Caco-2 (cell line): ENCODE results near the gene BLOC1S1. TPM values are rescaled to one million over a fixed set of nuclear protein-coding genes. Genes with fewer than 3 reads are reported as not detected.

ENCODE experiments used
- BruUV-seq: library from RNA; stranded (reverse); fragments of 400-500 nt; replicated peaks from 2 replicates; lab custom pipeline; 2021; lab: Mats Ljungman, UMichigan
- CTCF ChIA-PET: fragments of 300-600 bp; sonication (Branson Sonifier 250); formaldehyde crosslinking; loops from one replicate; lab custom pipeline; 2022; ENCODE audit warnings: antibody characterized with exemption; lab: Charles Lee
- POLR2A ChIA-PET: fragments of 300-600 bp; sonication (Branson Sonifier 250); formaldehyde crosslinking; loops from one replicate; lab custom pipeline; 2022; ENCODE audit warnings: antibody characterized with exemption; lab: Charles Lee
- DNase-seq, 2 experiments: peaks; one replicate each; pipeline versions ENCODE4 v3.0.0 to v3.0.0-alpha.2; 2020 to 2022
- H3K27me3 ChIP-seq: replicated peaks from 2 replicates; pipeline ENCODE4 v1.6.0; 2011; ENCODE audit warnings: low read length; ENCODE audit not compliant: control insufficient read depth, insufficient read depth
- H3K36me3 ChIP-seq: 2 replicates; pipeline ENCODE4 v1.5.1; 2011; ENCODE audit warnings: low read length; ENCODE audit not compliant: control insufficient read depth, insufficient read depth
- H3K4me1 ChIP-seq: fragments of 250-450 bp; sonication (Bioruptor Pico); 2 replicates; pipeline ENCODE4 v1.5.1; 2020; ENCODE audit warnings: mild to moderate bottlenecking
- H3K4me3 ChIP-seq: 2 replicates; pipeline ENCODE4 v1.5.1; 2011; ENCODE audit warnings: low read depth, mild to moderate bottlenecking, control low read depth, low read length
- H3K9me3 ChIP-seq: fragments of 250-450 bp; sonication (Bioruptor Pico); 2 replicates; pipeline ENCODE4 v1.5.1; 2020; ENCODE audit warnings: mild to moderate bottlenecking, moderate library complexity
- H3K27ac Mint-ChIP-seq: one replicate; pipeline ENCODE4 v1.8.0; 2022; ENCODE audit warnings: mixed read lengths; ENCODE audit not compliant: unreplicated experiment
- H3K27me3 Mint-ChIP-seq: one replicate; pipeline ENCODE4 v1.8.0; 2022; ENCODE audit warnings: mixed read lengths; ENCODE audit not compliant: insufficient read depth, unreplicated experiment
- H3K36me3 Mint-ChIP-seq: one replicate; pipeline ENCODE4 v1.8.0; 2022; ENCODE audit warnings: mild to moderate bottlenecking, mixed read lengths; ENCODE audit not compliant: insufficient read depth, unreplicated experiment
- H3K4me1 Mint-ChIP-seq: one replicate; pipeline ENCODE4 v1.8.0; 2022; ENCODE audit warnings: low read depth, mixed read lengths; ENCODE audit not compliant: unreplicated experiment
- H3K4me3 Mint-ChIP-seq: one replicate; pipeline ENCODE4 v1.8.0; 2022; ENCODE audit warnings: mild to moderate bottlenecking, moderate library complexity, mixed read lengths; ENCODE audit not compliant: unreplicated experiment
- H3K9me3 Mint-ChIP-seq: one replicate; pipeline ENCODE4 v1.8.0; 2022; ENCODE audit warnings: mixed read lengths; ENCODE audit not compliant: unreplicated experiment
- intact Hi-C: fragments of 100-400 bp; cut with micrococcal nuclease; formaldehyde crosslinking; loops from one replicate; pipeline ENCODE4 v1.10.0; 2022; ENCODE audit not compliant: unreplicated experiment
- total RNA-seq: library from RNA; stranded (reverse); gene quantifications from 2 replicates; pipeline ENCODE4 v1.2.3, GENCODE V29; 2022
- TF ChIP-seq, protein P1 (sequence below), 2 experiments: fragments of 200-600 bp in 1 of 2; IDR thresholded peaks; 1 replicate in 1 of 2; 2 replicates in 1 of 2; pipeline versions ENCODE4 v1.5.1 to v1.8.0; 2011 to 2022; ENCODE audit warnings: antibody characterized with exemption in 1 of 2, control low read depth in 1 of 2, inconsistent platforms in 1 of 2, low read depth in 1 of 2, low read length in 1 of 2, mild to moderate bottlenecking in 1 of 2, moderate library complexity in 1 of 2; ENCODE audit not compliant: insufficient read depth in 1 of 2, severe bottlenecking in 1 of 2, unreplicated experiment in 1 of 2

The BLOC1S1 gene
- total RNA-seq, 1 experiment from 2014 or later, result 73.7 TPM

GRCh38 chr12:55699471-55700055 lies 16.3 kb upstream of the BLOC1S1 start:
- no peaks in the 10 kb centered on the region for H3K27me3 ChIP-seq
- H3K9me3 ChIP-seq, result no peaks in the 10 kb centered on the region
- Mint-ChIP-seq H3K36me3 (no peaks in the 10 kb centered on the region), H3K27ac (no peak overlapping the region), H3K4me3 (peak overlapping the region; percentile 9), H3K27me3 (no peaks in the 10 kb centered on the region), H3K4me1 (peaks cover 16% of the 10 kb centered on the region), H3K9me3 (no peaks in the 10 kb centered on the region)
- TF ChIP-seq, protein P1, sequence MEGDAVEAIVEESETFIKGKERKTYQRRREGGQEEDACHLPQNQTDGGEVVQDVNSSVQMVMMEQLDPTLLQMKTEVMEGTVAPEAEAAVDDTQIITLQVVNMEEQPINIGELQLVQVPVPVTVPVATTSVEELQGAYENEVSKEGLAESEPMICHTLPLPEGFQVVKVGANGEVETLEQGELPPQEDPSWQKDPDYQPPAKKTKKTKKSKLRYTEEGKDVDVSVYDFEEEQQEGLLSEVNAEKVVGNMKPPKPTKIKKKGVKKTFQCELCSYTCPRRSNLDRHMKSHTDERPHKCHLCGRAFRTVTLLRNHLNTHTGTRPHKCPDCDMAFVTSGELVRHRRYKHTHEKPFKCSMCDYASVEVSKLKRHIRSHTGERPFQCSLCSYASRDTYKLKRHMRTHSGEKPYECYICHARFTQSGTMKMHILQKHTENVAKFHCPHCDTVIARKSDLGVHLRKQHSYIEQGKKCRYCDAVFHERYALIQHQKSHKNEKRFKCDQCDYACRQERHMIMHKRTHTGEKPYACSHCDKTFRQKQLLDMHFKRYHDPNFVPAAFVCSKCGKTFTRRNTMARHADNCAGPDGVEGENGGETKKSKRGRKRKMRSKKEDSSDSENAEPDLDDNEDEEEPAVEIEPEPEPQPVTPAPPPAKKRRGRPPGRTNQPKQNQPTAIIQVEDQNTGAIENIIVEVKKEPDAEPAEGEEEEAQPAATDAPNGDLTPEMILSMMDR (IDR thresholded peaks at IDR 0.05; ENCODE audit: insufficient read depth in 1 of 2, low read depth in 1 of 2, low read length in 1 of 2, severe bottlenecking in 1 of 2, unreplicated experiment in 1 of 2), result no peak
- intact Hi-C loops, result no loop called here
- POLR2A ChIA-PET, result no interaction called here
- peaks cover 9% of the 10 kb centered on the region for H3K4me1 ChIP-seq
- H3K36me3 ChIP-seq, result no peaks in the 10 kb centered on the region
- BruUV-seq, result no TSS peak
- no peak for DNase-seq
- CTCF ChIA-PET, result interaction anchor here (0.6 to 1.5 kb wide), 2 partner anchors 10 to 18 kb away, joined by 3 to 7 read pairs; a partner anchor contains a TSS
- H3K4me3 ChIP-seq, result no peak overlapping the region

DNA sequence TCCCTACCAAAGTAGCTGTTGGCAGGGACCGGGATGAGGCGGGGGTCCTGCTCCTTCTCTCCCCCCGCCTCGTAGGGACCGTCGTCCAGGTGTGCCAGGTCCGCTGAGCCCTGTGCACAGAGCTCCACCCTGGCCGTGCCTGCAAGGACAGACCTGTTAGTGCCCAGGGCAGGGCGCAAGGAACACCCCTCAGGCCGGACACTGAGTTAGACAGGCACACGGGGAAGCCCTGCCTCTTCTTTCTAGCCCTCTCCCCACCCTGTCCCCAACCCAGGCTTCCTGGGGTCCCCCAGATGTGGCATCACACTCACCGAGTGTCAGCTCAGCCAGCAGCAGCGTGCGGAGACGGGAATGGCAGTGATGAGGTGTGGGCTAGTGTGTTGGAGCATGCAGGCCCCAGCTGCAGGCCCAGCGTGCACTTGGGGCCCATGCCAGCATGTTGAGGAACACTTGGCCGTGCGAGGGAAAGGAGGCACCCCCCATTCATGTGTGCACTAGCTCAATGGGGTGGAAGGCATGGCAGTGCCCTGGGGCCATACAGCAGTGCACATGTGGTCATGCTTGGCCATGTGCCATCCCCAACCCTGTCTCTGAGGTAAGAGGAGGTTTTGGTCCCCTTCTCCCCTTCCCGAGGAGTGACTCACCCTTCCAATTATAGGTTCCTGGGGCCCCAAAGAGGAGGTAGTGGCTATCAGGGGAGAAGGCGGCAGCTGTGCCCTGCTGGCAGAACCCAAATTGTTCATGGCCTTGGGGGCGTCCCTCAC lies 15.4 kb upstream of the BLOC1S1 start:
- BruUV-seq, result no TSS peak
- CTCF ChIA-PET, result no interaction called here
- H3K4me3 Mint-ChIP-seq, result peak overlapping the region; percentile 9
- H3K27me3 Mint-ChIP-seq, result no peaks in the 10 kb centered on the region
- no peak for DNase-seq
- Histone ChIP-seq H3K36me3 (no peaks in the 10 kb centered on the region), H3K9me3 (no peaks in the 10 kb centered on the region), H3K27me3 (no peaks in the 10 kb centered on the region), H3K4me1 (peaks cover 18% of the 10 kb centered on the region), H3K4me3 (no peak overlapping the region)
- no peaks in the 10 kb centered on the region for H3K9me3 Mint-ChIP-seq
- intact Hi-C loops, result no loop called here
- POLR2A ChIA-PET, result no interaction called here
- no peaks in the 10 kb centered on the region for H3K36me3 Mint-ChIP-seq
- peaks cover 16% of the 10 kb centered on the region for H3K4me1 Mint-ChIP-seq
- TF ChIP-seq, protein P1 (IDR thresholded peaks at IDR 0.05; ENCODE audit: insufficient read depth in 1 of 2, low read depth in 1 of 2, low read length in 1 of 2, severe bottlenecking in 1 of 2, unreplicated experiment in 1 of 2), result no peak
- H3K27ac Mint-ChIP-seq, result no peak overlapping the region

GRCh38 chr12:55702861-55703260 lies 13.0 kb upstream of the BLOC1S1 start:
- DNase-seq, result no peak
- no peak overlapping the region for H3K27ac Mint-ChIP-seq
- Histone ChIP-seq H3K4me3 (no peak overlapping the region), H3K36me3 (no peaks in the 10 kb centered on the region), H3K27me3 (no peaks in the 10 kb centered on the region), H3K9me3 (no peaks in the 10 kb centered on the region), H3K4me1 (peaks cover 37% of the 10 kb centered on the region)
- peaks cover 16% of the 10 kb centered on the region for H3K4me1 Mint-ChIP-seq
- no peaks in the 10 kb centered on the region for H3K27me3 Mint-ChIP-seq
- no peaks in the 10 kb centered on the region for H3K9me3 Mint-ChIP-seq
- ChIA-PET CTCF (no interaction called here), POLR2A (no interaction called here)
- no peak overlapping the region for H3K4me3 Mint-ChIP-seq
- H3K36me3 Mint-ChIP-seq, result no peaks in the 10 kb centered on the region
- intact Hi-C loops, result no loop called here
- TF ChIP-seq, protein P1 (IDR thresholded peaks at IDR 0.05; ENCODE audit: insufficient read depth in 1 of 2, low read depth in 1 of 2, low read length in 1 of 2, severe bottlenecking in 1 of 2, unreplicated experiment in 1 of 2), result no peak
- no TSS peak for BruUV-seq
